T-cell (primary cell): ENCODE data around the gene GMCL1. TPM values are rescaled to one million over a fixed set of nuclear protein-coding genes. Genes with fewer than 3 reads are reported as not detected.
"Not testable (repeated sequence)": the region's sequence is repeated elsewhere in the genome, so short reads cannot be mapped to it uniquely, and the experiment has no call there.

Source experiments
- ATAC-seq, 4 experiments: fragments of 200-7000 bp in 3 of 4; fragments of 150-1000 bp in 1 of 4; cut with Tn5 transposase; replicated peaks in 1 of 4; 1 replicate in 3 of 4; 2 replicates in 1 of 4; pipeline ENCODE4 v1.10.0; 2021; ENCODE audit warnings: moderate library complexity in 3 of 4, mild to moderate bottlenecking in 2 of 4, moderate number of reproducible peaks in 1 of 4
- CTCF ChIA-PET, 2 donors: fragments of 300-600 bp; sonication (Branson Sonifier 250); formaldehyde crosslinking; loops; one replicate each; lab custom pipeline; 2022; ENCODE audit warnings: antibody characterized with exemption in 2 of 2; lab: Charles Lee
- POLR2A ChIA-PET, 2 donors: fragments of 300-600 bp; sonication (Branson Sonifier 250); formaldehyde crosslinking; loops; one replicate each; lab custom pipeline; 2022; ENCODE audit warnings: antibody characterized with exemption in 2 of 2; lab: Charles Lee
- DNase-seq, 35 experiments: peaks; one replicate each; pipeline versions ENCODE4 v3.0.0 to v3.0.0-alpha.2; 2013 to 2023
- H3K27ac ChIP-seq: one replicate; pipeline ENCODE4 v1.5.1; 2013; ENCODE audit warnings: low read length
- H3K27me3 ChIP-seq, 2 experiments: replicated peaks in 1 of 2; 1 replicate in 1 of 2; 2 replicates in 1 of 2; pipeline versions ENCODE4 v1.6.1 to v1.7.0; 2013; ENCODE audit warnings: low read length in 1 of 2, mixed read lengths in 1 of 2; ENCODE audit not compliant: control insufficient read depth in 2 of 2, insufficient read depth in 2 of 2; ENCODE audit errors: extremely low read depth in 1 of 2
- H3K36me3 ChIP-seq, 2 donors: 1 replicate in 1 of 2; 2 replicates in 1 of 2; pipeline versions ENCODE4 v1.6.1 to v1.7.0; 2013; ENCODE audit warnings: low read length in 1 of 2; ENCODE audit not compliant: control insufficient read depth in 2 of 2, insufficient read depth in 1 of 2; ENCODE audit errors: extremely low read depth in 1 of 2
- H3K4me1 ChIP-seq, 2 experiments: 1 replicate in 1 of 2; 2 replicates in 1 of 2; pipeline versions ENCODE4 v1.6.1 to v1.7.0; 2013; ENCODE audit warnings: low read length in 2 of 2, mixed read lengths in 1 of 2; ENCODE audit not compliant: insufficient read depth in 2 of 2, control insufficient read depth in 1 of 2; ENCODE audit errors: extremely low read depth in 1 of 2
- H3K4me3 ChIP-seq, 2 donors: 1 replicate in 1 of 2; 2 replicates in 1 of 2; pipeline versions ENCODE4 v1.5.1 to v1.7.0; 2013; ENCODE audit warnings: mild to moderate bottlenecking in 2 of 2, low read length in 1 of 2, moderate library complexity in 1 of 2; ENCODE audit not compliant: control insufficient read depth in 1 of 2; ENCODE audit errors: extremely low read depth in 1 of 2
- H3K9me3 ChIP-seq: 2 replicates; pipeline ENCODE4 v1.7.0; 2013
- H3K27ac Mint-ChIP-seq, 2 donors: one replicate each; pipeline ENCODE4 v1.8.0; 2020 to 2021; ENCODE audit warnings: mild to moderate bottlenecking in 2 of 2, mixed read lengths in 2 of 2
- H3K27me3 Mint-ChIP-seq, 2 donors: one replicate each; pipeline ENCODE4 v1.8.0; 2021 to 2022; ENCODE audit warnings: mixed read lengths in 2 of 2
- H3K36me3 Mint-ChIP-seq: one replicate; pipeline ENCODE4 v1.8.0; 2021; ENCODE audit warnings: mixed read lengths
- H3K4me1 Mint-ChIP-seq, 3 donors: one replicate each; pipeline ENCODE4 v1.8.0; 2020 to 2022; ENCODE audit warnings: mixed read lengths in 3 of 3, mild to moderate bottlenecking in 1 of 3
- H3K4me3 Mint-ChIP-seq, 3 donors: one replicate each; pipeline ENCODE4 v1.8.0; 2020 to 2022; ENCODE audit warnings: mild to moderate bottlenecking in 3 of 3, mixed read lengths in 3 of 3, moderate library complexity in 3 of 3
- H3K9me3 Mint-ChIP-seq, 3 donors: one replicate each; pipeline ENCODE4 v1.8.0; 2020 to 2022; ENCODE audit warnings: mixed read lengths in 3 of 3
- WGBS: methylation state at CpG from one replicate; pipeline ENCODE4 v1.1.5; 2013; ENCODE audit warnings: missing lambda C conversion rate; ENCODE audit not compliant: insufficient coverage; 5-methylcytosine and 5-hydroxymethylcytosine counted together
- total RNA-seq, 35 experiments: library from RNA in 6 of 35; stranded (reverse) in 6 of 35; fragments of 120-200 nt in 1 of 35; gene quantifications; one replicate each; pipeline versions ENCODE4 v1.2.1 to v1.2.4 and lab custom pipeline; 2013 to 2026

GMCL1 gene
- total RNA-seq, 5 donors from 2014 or later (not counting 1 experiment from before 2014, with no cell fraction given) = 25.4 to 32.0 (median 27.8) TPM

- no peaks in the 10 kb centered on the region for H3K9me3 ChIP-seq
- Mint-ChIP-seq H3K9me3 (no peaks in the 10 kb centered on the region), H3K27ac (peak overlapping the region; percentile 64 to 96), H3K4me3 (peak overlapping the region; percentile 83 to 96 (median 95)), H3K4me1 (peaks cover 61 to 63% (median 61%) of the 10 kb centered on the region in 3 donors), H3K27me3 (no peaks in the 10 kb centered on the region), H3K36me3 (peaks cover 3% of the 10 kb centered on the region)
- 1% methylated on average over 39 of the region's 45 CpGs for WGBS
- CTCF ChIA-PET = interaction anchor here (0.6 to 0.7 kb wide), 2 partner anchors 16 to 75 kb away, joined by 3 to 4 read pairs; no protein-coding TSS in a partner anchor
- peak overlapping the region; percentile 74 to 91 for H3K4me3 ChIP-seq
- H3K27ac ChIP-seq = peak overlapping the region; percentile 72
- POLR2A ChIA-PET = interaction anchor here (0.6 kb wide), 3 partner anchors 14 to 117 kb away, joined by 3 read pairs; no protein-coding TSS in a partner anchor
- H3K4me1 ChIP-seq = peaks cover 15 to 33% of the 10 kb centered on the region in 2 experiments
- H3K36me3 ChIP-seq = peaks cover 0 to 11% of the 10 kb centered on the region in 2 donors
- DNase-seq (peak in 34 of 35 experiments; percentile 11 to 58 (median 27)), ATAC-seq (peak; percentile 12 to 32 (median 26))
- H3K27me3 ChIP-seq = no peaks in the 10 kb centered on the region
Observed at GRCh38 chr2:69830045-69830905, 815 bp downstream of the GMCL1 start.

DNA sequence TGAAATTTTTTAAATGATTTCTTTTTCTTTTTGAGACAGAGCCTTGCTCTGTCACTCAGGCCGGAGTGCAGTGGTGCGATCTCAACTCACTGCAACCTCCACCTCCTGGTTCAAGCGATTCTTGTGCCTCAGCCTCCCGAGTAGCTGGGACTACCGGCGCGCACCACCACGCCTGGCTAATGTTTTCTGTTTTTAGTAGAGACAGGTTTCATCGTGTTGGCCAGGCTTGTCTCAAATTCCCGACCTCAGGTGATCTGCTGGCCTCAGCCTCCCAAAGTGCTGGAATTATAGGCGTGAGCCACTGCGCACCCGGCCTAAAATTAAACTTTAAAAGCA lies 1.4 kb downstream of the GMCL1 start:
- not testable (repeated sequence) for ATAC-seq, H3K27ac ChIP-seq

GRCh38 chr2:69831354-69831905 lies 2.0 kb downstream of the GMCL1 start:
- peaks cover 15 to 33% of the 10 kb centered on the region in 2 experiments for H3K4me1 ChIP-seq
- peak overlapping the region in 1 of 2 donors; percentile 27 for H3K4me3 ChIP-seq
- ChIA-PET CTCF (interaction anchor here (0.7 kb wide), 3 partner anchors 54 to 298 kb away, joined by 3 to 4 read pairs (median 4); no protein-coding TSS in a partner anchor), POLR2A (interaction anchor here in 1 of 2 donors (1.1 kb wide), 1 partner anchor 107 kb away, joined by 4 read pairs; no protein-coding TSS in a partner anchor)
- Mint-ChIP-seq H3K36me3 (peaks cover 8% of the 10 kb centered on the region), H3K4me1 (peaks cover 72 to 75% (median 73%) of the 10 kb centered on the region in 3 donors), H3K4me3 (peak overlapping the region; percentile 43 to 95 (median 83)), H3K27ac (no peak overlapping the region), H3K9me3 (no peaks in the 10 kb centered on the region), H3K27me3 (no peaks in the 10 kb centered on the region)
- no peaks in the 10 kb centered on the region for H3K27me3 ChIP-seq
- H3K36me3 ChIP-seq = peaks cover 0 to 11% of the 10 kb centered on the region in 2 donors
- DNase-seq (no peak), ATAC-seq (no peak)
- H3K27ac ChIP-seq = no peak overlapping the region
- no peaks in the 10 kb centered on the region for H3K9me3 ChIP-seq
- 90% methylated on average over 2 of the region's 6 CpGs for WGBS

More for the DNA sequence above, 1.4 kb downstream of the GMCL1 start:
- CTCF ChIA-PET = interaction anchor here in 1 of 2 donors (0.7 kb wide), 1 partner anchor 75 kb away, joined by 4 read pairs; no protein-coding TSS in a partner anchor
- Mint-ChIP-seq H3K4me3 (peak overlapping the region; percentile 83 to 96 (median 95)), H3K4me1 (peaks cover 67 to 69% (median 67%) of the 10 kb centered on the region in 3 donors), H3K27ac (peak overlapping the region in 1 of 2 donors; percentile 64)
- POLR2A ChIA-PET = interaction anchor here in 1 of 2 donors (1.1 kb wide), 1 partner anchor 106 kb away, joined by 4 read pairs; no protein-coding TSS in a partner anchor
- WGBS = 80% methylated on average over 1 of the region's 13 CpGs
- H3K9me3 Mint-ChIP-seq, H3K27me3 Mint-ChIP-seq, H3K27me3 ChIP-seq, H3K36me3 Mint-ChIP-seq, DNase-seq, H3K9me3 ChIP-seq: not testable (repeated sequence)
- Histone ChIP-seq H3K4me1 (peaks cover 15 to 33% of the 10 kb centered on the region in 2 experiments), H3K36me3 (peaks cover 0 to 11% of the 10 kb centered on the region in 2 donors), H3K4me3 (peak overlapping the region; percentile 27 to 91)

DNA sequence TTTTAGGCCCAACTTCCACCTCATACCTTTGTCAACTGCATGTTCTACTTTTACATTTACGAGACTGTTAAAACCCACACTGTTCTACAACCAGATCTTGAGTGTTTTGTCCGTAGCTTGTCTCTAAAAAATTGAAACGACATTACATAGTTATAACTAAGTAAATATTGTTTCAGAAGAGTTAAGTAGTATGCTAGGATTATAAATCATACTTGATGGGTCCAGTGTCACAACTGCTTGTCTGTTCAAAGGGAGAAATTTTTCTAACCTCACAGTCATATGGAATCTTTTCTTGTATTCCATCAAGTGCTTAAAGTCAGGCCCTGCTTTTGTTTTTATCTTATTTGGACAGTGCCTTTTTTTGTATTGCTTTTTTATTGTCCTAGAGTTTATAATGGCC lies 4.3 kb downstream of the GMCL1 start:
- Histone ChIP-seq H3K36me3 (peaks cover 0 to 12% of the 10 kb centered on the region in 2 donors), H3K27me3 (no peaks in the 10 kb centered on the region), H3K27ac (no peak overlapping the region), H3K4me1 (peaks cover 12 to 30% of the 10 kb centered on the region in 2 experiments), H3K4me3 (no peak overlapping the region), H3K9me3 (no peaks in the 10 kb centered on the region)
- no CpG with 5 or more reads among the region's 3 CpGs for WGBS
- no peaks in the 10 kb centered on the region for H3K9me3 Mint-ChIP-seq
- H3K4me1 Mint-ChIP-seq = peaks cover 62 to 64% (median 63%) of the 10 kb centered on the region in 3 donors
- DNase-seq = no peak
- H3K27me3 Mint-ChIP-seq = no peaks in the 10 kb centered on the region
- no peak overlapping the region for H3K27ac Mint-ChIP-seq
- H3K36me3 Mint-ChIP-seq = peaks cover 12% of the 10 kb centered on the region
- ChIA-PET CTCF (interaction anchor here (0.5 to 0.7 kb wide), 3 partner anchors 19 to 1162 kb away, joined by 3 to 6 read pairs (median 3); partner anchors contain the start of gene NFU1 (in 1 of the 2)), POLR2A (no interaction called here)
- peak overlapping the region in 1 of 3 donors; percentile 6 for H3K4me3 Mint-ChIP-seq
- ATAC-seq = no peak

- Mint-ChIP-seq H3K4me1 (peaks cover 56 to 60% (median 58%) of the 10 kb centered on the region in 3 donors), H3K36me3 (peaks cover 19% of the 10 kb centered on the region), H3K4me3 (no peak overlapping the region), H3K27me3 (no peaks in the 10 kb centered on the region), H3K9me3 (no peaks in the 10 kb centered on the region), H3K27ac (peak overlapping the region in 1 of 2 donors; percentile 31)
- H3K4me1 ChIP-seq = peaks cover 9 to 19% of the 10 kb centered on the region in 2 experiments
- H3K9me3 ChIP-seq = no peaks in the 10 kb centered on the region
- WGBS = 100% methylated on average over 1 of the region's 2 CpGs
- peaks cover 6 to 25% of the 10 kb centered on the region in 2 donors for H3K36me3 ChIP-seq
- ATAC-seq (no peak), DNase-seq (no peak)
- no peak overlapping the region for H3K4me3 ChIP-seq
- ChIA-PET CTCF (no interaction called here), POLR2A (no interaction called here)
- H3K27ac ChIP-seq = no peak overlapping the region
- no peaks in the 10 kb centered on the region for H3K27me3 ChIP-seq
Observed at GRCh38 chr2:69835666-69836065, 6.2 kb downstream of the GMCL1 start.

GRCh38 chr2:69836316-69836715 lies 6.9 kb downstream of the GMCL1 start:
- DNase-seq (no peak), ATAC-seq (no peak)
- Histone ChIP-seq H3K4me1 (peaks cover 8 to 12% of the 10 kb centered on the region in 2 experiments), H3K36me3 (peaks cover 6 to 29% of the 10 kb centered on the region in 2 donors), H3K9me3 (no peaks in the 10 kb centered on the region), H3K27me3 (no peaks in the 10 kb centered on the region), H3K27ac (no peak overlapping the region), H3K4me3 (no peak overlapping the region)
- H3K36me3 Mint-ChIP-seq = peaks cover 20% of the 10 kb centered on the region
- H3K27me3 Mint-ChIP-seq = no peaks in the 10 kb centered on the region
- ChIA-PET CTCF (interaction anchor here in 1 of 2 donors (0.7 to 1.2 kb wide), 4 partner anchors 11 to 460 kb away, joined by 3 read pairs; no protein-coding TSS in a partner anchor), POLR2A (interaction anchor here in 1 of 2 donors (0.6 kb wide), 1 partner anchor 419 kb away, joined by 3 read pairs; no protein-coding TSS in a partner anchor)
- H3K27ac Mint-ChIP-seq = peak overlapping the region in 1 of 2 donors; percentile 7
- no peaks in the 10 kb centered on the region for H3K9me3 Mint-ChIP-seq
- no peak overlapping the region for H3K4me3 Mint-ChIP-seq
- peaks cover 49 to 55% (median 54%) of the 10 kb centered on the region in 3 donors for H3K4me1 Mint-ChIP-seq
- WGBS = 43% methylated on average over 5 of the region's 5 CpGs
